ENCODE results near the gene DMRT3. TPM values are rescaled to one million over a fixed set of nuclear protein-coding genes. Genes with fewer than 3 reads are reported as not detected.

Gene DMRT3
- total RNA-seq, 1 experiment from 2014 or later: not detected

Other genes starting within 250 kb of the DMRT3 start
- not detected in 2 replicates for gene DMRT1, start 135.0 kb upstream of the DMRT3 start, total RNA-seq (2014; rRNA removed)
- 0.06 TPM in 1 of 2 replicates, not detected in the other for gene DMRT2, start 73.7 kb downstream of the DMRT3 start, total RNA-seq (2014; rRNA removed)